Fibroblast of lung (primary cell): ENCODE measurements around the gene IFNA16. TPM values are rescaled to one million over a fixed set of nuclear protein-coding genes. Genes with fewer than 3 reads are reported as not detected.
"Not testable (repeated sequence)": the region's sequence is repeated elsewhere in the genome, so short reads cannot be mapped to it uniquely, and the experiment has no call there.

Experiments
- DNase-seq, 2 donors: peaks; one replicate each; pipeline versions ENCODE4 v3.0.0 to v3.0.0-alpha.2; 2010; ENCODE audit warnings: low read depth in 2 of 2
- H2AFZ ChIP-seq: 2 replicates; pipeline ENCODE4 v1.5.1; 2012; ENCODE audit warnings: low read length, control low read depth, inconsistent platforms
- H3K27ac ChIP-seq: 2 replicates; pipeline ENCODE4 v1.5.1; 2011; ENCODE audit warnings: low read length, control low read depth; ENCODE audit not compliant: insufficient read depth
- H3K27me3 ChIP-seq: 2 replicates; pipeline ENCODE4 v1.5.1; 2011; ENCODE audit warnings: mild to moderate bottlenecking, low read length; ENCODE audit not compliant: control insufficient read depth, insufficient read depth
- H3K36me3 ChIP-seq: 2 replicates; pipeline ENCODE4 v1.5.1; 2011; ENCODE audit warnings: low read length; ENCODE audit not compliant: control insufficient read depth, insufficient read depth
- H3K4me1 ChIP-seq: 2 replicates; pipeline ENCODE4 v1.5.1; 2011; ENCODE audit warnings: low read length; ENCODE audit not compliant: control insufficient read depth, insufficient read depth; ENCODE audit errors: extremely low read depth
- H3K4me2 ChIP-seq: 2 replicates; pipeline ENCODE4 v1.5.1; 2011; ENCODE audit warnings: low read length, control low read depth; ENCODE audit not compliant: insufficient read depth; ENCODE audit errors: extremely low read depth
- H3K4me3 ChIP-seq, 4 experiments: fragments of 200-600 bp in 1 of 4; sonication (generic) in 1 of 4; replicated peaks in 1 of 4; 2 replicates each; pipeline ENCODE4 v1.5.1; 2011 to 2016; ENCODE audit warnings: low read length in 4 of 4, low read depth in 3 of 4, mild to moderate bottlenecking in 3 of 4, control low read depth in 2 of 4, inconsistent platforms in 1 of 4, mixed read lengths in 1 of 4; ENCODE audit not compliant: insufficient read depth in 1 of 4; ENCODE audit errors: control extremely low read depth in 1 of 4
- H3K79me2 ChIP-seq: 2 replicates; pipeline ENCODE4 v1.5.1; 2012; ENCODE audit warnings: mild to moderate bottlenecking, low read length, inconsistent platforms; ENCODE audit not compliant: control insufficient read depth, insufficient read depth
- H3K9ac ChIP-seq: 2 replicates; pipeline ENCODE4 v1.5.1; 2011; ENCODE audit warnings: mild to moderate bottlenecking, low read length, control low read depth; ENCODE audit not compliant: insufficient read depth
- H3K9me3 ChIP-seq: 2 replicates; pipeline ENCODE4 v1.5.1; 2012; ENCODE audit warnings: low read depth, low read length; ENCODE audit not compliant: control insufficient read depth, insufficient read depth
- H4K20me1 ChIP-seq: 2 replicates; pipeline ENCODE4 v1.5.1; 2011; ENCODE audit warnings: low read length; ENCODE audit not compliant: control insufficient read depth, insufficient read depth; ENCODE audit errors: extremely low read depth
- EZH2 ChIP-seq: IDR thresholded peaks from 2 replicates; pipeline ENCODE4 v1.5.1; 2012; ENCODE audit warnings: low read length, control low read depth, mild to moderate bottlenecking; ENCODE audit errors: missing control alignments
- polyA plus RNA-seq, 2 donors: library from polyadenylated mRNA; depleted of rRNA in 1 of 2; stranded (reverse) in 1 of 2; unstranded in 1 of 2; fragments of >200 nt; gene quantifications; 2 replicates each; pipeline ENCODE4 v1.2.1, GENCODE V29; 2011 to 2012; ENCODE audit warnings: missing spikeins in 1 of 2
- total RNA-seq: library from RNA; depleted of rRNA; stranded (reverse); fragments of >200 nt; gene quantifications from 2 replicates; pipeline ENCODE4 v1.2.1, GENCODE V29; 2014
- TF ChIP-seq, protein P1 (sequence below), 2 donors: IDR thresholded peaks in 1 of 2; conservative IDR thresholded peaks in 1 of 2; 1 replicate in 1 of 2; 2 replicates in 1 of 2; pipeline ENCODE4 v1.5.1; 2011 to 2012; ENCODE audit warnings: low read length in 2 of 2, control low read depth in 1 of 2, inconsistent platforms in 1 of 2, low read depth in 1 of 2, mild to moderate bottlenecking in 1 of 2

Gene IFNA16
- total and polyA plus RNA-seq, 2 donors (not counting 1 experiment from before 2014, with no cell fraction given), result not detected

GRCh38 chr9:21210311-21210710 is 6.8 kb downstream of the IFNA16 start:
- no peak for TF ChIP-seq EZH2
- TF ChIP-seq, protein P1, sequence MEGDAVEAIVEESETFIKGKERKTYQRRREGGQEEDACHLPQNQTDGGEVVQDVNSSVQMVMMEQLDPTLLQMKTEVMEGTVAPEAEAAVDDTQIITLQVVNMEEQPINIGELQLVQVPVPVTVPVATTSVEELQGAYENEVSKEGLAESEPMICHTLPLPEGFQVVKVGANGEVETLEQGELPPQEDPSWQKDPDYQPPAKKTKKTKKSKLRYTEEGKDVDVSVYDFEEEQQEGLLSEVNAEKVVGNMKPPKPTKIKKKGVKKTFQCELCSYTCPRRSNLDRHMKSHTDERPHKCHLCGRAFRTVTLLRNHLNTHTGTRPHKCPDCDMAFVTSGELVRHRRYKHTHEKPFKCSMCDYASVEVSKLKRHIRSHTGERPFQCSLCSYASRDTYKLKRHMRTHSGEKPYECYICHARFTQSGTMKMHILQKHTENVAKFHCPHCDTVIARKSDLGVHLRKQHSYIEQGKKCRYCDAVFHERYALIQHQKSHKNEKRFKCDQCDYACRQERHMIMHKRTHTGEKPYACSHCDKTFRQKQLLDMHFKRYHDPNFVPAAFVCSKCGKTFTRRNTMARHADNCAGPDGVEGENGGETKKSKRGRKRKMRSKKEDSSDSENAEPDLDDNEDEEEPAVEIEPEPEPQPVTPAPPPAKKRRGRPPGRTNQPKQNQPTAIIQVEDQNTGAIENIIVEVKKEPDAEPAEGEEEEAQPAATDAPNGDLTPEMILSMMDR (conservative IDR thresholded peaks at IDR 0.05 in 1 of 2, IDR thresholded peaks at IDR 0.05 in 1 of 2; ENCODE audit: low read depth in 1 of 2, low read length in 2 of 2), result no peak
- no peak overlapping the region for H3K9ac ChIP-seq
- no peaks in the 10 kb centered on the region for H3K9me3 ChIP-seq
- no peaks in the 10 kb centered on the region for H3K27me3 ChIP-seq
- H4K20me1 ChIP-seq, result no peaks in the 10 kb centered on the region
- no peaks in the 10 kb centered on the region for H3K79me2 ChIP-seq
- H3K4me1 ChIP-seq, result no peaks in the 10 kb centered on the region
- no peak for DNase-seq
- H3K36me3 ChIP-seq, result no peaks in the 10 kb centered on the region
- H2AFZ ChIP-seq, result no peak overlapping the region
- no peak overlapping the region for H3K4me2 ChIP-seq
- H3K4me3 ChIP-seq, result no peak overlapping the region
- H3K27ac ChIP-seq, result no peak overlapping the region

- not testable (repeated sequence) for H3K4me1 ChIP-seq, H3K27me3 ChIP-seq, H2AFZ ChIP-seq, H4K20me1 ChIP-seq, H3K4me2 ChIP-seq, H3K9me3 ChIP-seq, H3K79me2 ChIP-seq, H3K9ac ChIP-seq, H3K4me3 ChIP-seq, H3K36me3 ChIP-seq, H3K27ac ChIP-seq, DNase-seq
These were observed 10.1 kb downstream of the IFNA16 start, which contains the start of gene IFNA10 for GRCh38 chr9:21207043-21207442. IFNA10 (minus strand) TSS chr9:21207143; CDS start chr9:21207097, 46 bp downstream.

GRCh38 chr9:21205204-21205603 is 11.9 kb downstream of the IFNA16 start:
- Histone ChIP-seq H3K79me2 (no peaks in the 10 kb centered on the region), H3K4me2 (no peak overlapping the region), H4K20me1 (no peaks in the 10 kb centered on the region), H3K27me3 (no peaks in the 10 kb centered on the region), H2AFZ (no peak overlapping the region), H3K27ac (no peak overlapping the region), H3K4me3 (no peak overlapping the region), H3K9me3 (no peaks in the 10 kb centered on the region), H3K9ac (no peak overlapping the region), H3K4me1 (no peaks in the 10 kb centered on the region), H3K36me3 (no peaks in the 10 kb centered on the region)
- DNase-seq, result no peak
- no peak for TF ChIP-seq EZH2
- TF ChIP-seq, protein P1 (conservative IDR thresholded peaks at IDR 0.05 in 1 of 2, IDR thresholded peaks at IDR 0.05 in 1 of 2; ENCODE audit: low read depth in 1 of 2, low read length in 2 of 2), result no peak

DNA sequence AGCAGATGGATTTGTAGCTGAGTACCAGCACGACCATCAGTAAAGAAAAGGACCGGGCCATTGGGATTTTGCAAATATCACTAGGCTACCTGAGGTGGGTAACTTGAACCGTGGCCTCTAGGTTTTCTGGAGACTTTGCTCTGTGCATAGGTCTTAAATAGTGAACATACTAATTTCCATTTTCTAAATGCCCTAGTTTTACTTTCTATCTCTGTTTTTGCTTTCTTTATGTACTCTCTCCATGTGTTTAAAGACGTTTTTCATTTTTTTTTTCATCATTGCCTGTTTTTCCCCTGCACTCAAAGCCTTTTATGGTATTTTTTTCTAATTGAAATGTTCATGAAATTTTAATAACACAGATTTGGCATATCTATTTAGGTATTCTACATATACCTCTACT is 15.0 kb downstream of the IFNA16 start, which contains the start of gene IFNA7:
IFNA7 (minus strand) TSS at position 101 of the 400 bp plus-strand sequence; CDS start at position 61, 40 bp downstream.
- not testable (repeated sequence) for DNase-seq, H2AFZ ChIP-seq, H3K27ac ChIP-seq, H3K9me3 ChIP-seq, H3K27me3 ChIP-seq, H3K4me2 ChIP-seq, H3K4me3 ChIP-seq, H3K79me2 ChIP-seq, H4K20me1 ChIP-seq, H3K4me1 ChIP-seq, H3K36me3 ChIP-seq, H3K9ac ChIP-seq
